ENCODE results near the gene SPG7. TPM values are rescaled to one million over a fixed set of nuclear protein-coding genes. Genes with fewer than 3 reads are reported as not detected.

Gene SPG7
- total RNA-seq, 6 experiments from 2014 or later, result 44.0 to 70.5 (median 57.0) TPM

DNA sequence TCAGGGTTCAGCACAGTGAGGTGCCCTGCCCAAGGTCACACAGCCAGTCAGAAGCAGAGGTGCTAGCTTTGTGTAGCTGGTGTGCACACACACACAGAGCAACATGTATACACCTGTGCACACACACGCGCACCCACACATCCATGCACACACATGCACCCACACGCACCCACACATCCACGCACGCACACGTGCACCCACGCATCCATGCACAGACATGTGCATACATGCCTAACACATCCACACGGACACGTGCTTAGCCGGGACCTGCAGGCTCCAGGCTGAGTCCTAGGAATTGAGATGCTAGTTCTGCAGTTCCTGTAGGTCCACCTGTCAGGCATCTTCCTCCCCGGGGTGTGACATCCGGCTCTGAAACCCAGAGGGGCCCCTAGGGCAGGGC, 92.2 kb downstream of the SPG7 start:
- Histone ChIP-seq H3K27ac (no peak overlapping the region), H3K36me3 (no peaks in the 10 kb centered on the region), H3K9me3 (no peaks in the 10 kb centered on the region), H3K4me3 (no peak overlapping the region), H3K27me3 (no peaks in the 10 kb centered on the region), H3K4me1 (no peaks in the 10 kb centered on the region)
- intact Hi-C loops (cut with DNase I), result no loop called here
- no peak for TF ChIP-seq POLR2A (IDR thresholded peaks at IDR 0.05)
- TF ChIP-seq, protein P1, sequence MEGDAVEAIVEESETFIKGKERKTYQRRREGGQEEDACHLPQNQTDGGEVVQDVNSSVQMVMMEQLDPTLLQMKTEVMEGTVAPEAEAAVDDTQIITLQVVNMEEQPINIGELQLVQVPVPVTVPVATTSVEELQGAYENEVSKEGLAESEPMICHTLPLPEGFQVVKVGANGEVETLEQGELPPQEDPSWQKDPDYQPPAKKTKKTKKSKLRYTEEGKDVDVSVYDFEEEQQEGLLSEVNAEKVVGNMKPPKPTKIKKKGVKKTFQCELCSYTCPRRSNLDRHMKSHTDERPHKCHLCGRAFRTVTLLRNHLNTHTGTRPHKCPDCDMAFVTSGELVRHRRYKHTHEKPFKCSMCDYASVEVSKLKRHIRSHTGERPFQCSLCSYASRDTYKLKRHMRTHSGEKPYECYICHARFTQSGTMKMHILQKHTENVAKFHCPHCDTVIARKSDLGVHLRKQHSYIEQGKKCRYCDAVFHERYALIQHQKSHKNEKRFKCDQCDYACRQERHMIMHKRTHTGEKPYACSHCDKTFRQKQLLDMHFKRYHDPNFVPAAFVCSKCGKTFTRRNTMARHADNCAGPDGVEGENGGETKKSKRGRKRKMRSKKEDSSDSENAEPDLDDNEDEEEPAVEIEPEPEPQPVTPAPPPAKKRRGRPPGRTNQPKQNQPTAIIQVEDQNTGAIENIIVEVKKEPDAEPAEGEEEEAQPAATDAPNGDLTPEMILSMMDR (IDR thresholded peaks at IDR 0.05), result no peak
- DNase-seq, result no peak
- 60% methylated on average over 7 of the region's 12 CpGs for WGBS (ENCODE audit: insufficient coverage, low coverage, low lambda C conversion rate, missing lambda C conversion rate)
- no peak for ATAC-seq

DNA sequence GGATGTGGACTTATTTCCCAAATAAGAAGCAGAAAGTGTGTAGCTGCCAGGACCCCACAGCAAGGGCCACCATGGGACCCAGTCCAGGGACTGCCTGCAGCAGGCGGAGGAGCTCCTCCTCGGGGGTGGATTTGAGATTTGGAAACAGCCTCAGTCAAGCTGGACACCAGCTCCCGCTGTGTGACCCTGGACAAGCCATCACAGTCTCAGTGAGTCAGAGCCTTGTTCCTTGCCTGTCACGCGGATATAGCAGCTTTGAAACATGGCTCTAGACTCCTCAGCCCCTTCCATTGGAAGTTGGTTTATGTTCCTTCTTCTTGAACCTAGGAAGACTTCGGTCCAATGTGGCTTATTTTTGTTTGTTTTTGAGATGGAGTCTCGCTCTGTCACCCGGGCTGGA, 92.8 kb downstream of the SPG7 start:
- H3K27ac ChIP-seq, result no peak overlapping the region
- no peak for DNase-seq
- no peaks in the 10 kb centered on the region for H3K27me3 ChIP-seq
- no peak for ATAC-seq
- WGBS (ENCODE audit: insufficient coverage, low coverage, low lambda C conversion rate, missing lambda C conversion rate), result 83% methylated on average over 2 of the region's 8 CpGs
- H3K36me3 ChIP-seq, result no peaks in the 10 kb centered on the region
- TF ChIP-seq, protein P1 (IDR thresholded peaks at IDR 0.05), result no peak
- no peak for TF ChIP-seq POLR2A (IDR thresholded peaks at IDR 0.05)
- H3K4me3 ChIP-seq, result no peak overlapping the region
- H3K4me1 ChIP-seq, result no peaks in the 10 kb centered on the region
- intact Hi-C loops (cut with DNase I), result no loop called here
- H3K9me3 ChIP-seq, result no peaks in the 10 kb centered on the region

DNA sequence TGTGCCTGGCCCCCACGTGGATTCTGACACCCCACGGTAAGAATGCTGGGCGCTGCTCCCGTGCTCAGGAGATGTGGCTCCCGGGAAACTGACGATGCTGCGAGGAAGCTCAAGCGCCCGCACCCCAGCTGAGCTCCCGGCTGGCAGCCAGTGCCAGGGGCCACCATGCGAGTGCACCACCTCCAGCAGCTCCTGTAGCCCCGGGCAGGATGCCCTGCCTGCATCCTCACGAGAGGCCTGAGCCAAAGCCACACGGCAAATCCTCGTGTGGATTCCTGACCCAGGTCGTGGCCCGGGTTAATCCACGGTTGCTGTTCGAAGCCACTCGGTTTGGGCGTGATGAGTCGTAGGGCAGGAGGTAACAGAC, 93.7 kb downstream of the SPG7 start:
- no peaks in the 10 kb centered on the region for H3K9me3 ChIP-seq
- no peaks in the 10 kb centered on the region for H3K27me3 ChIP-seq
- no peak for ATAC-seq
- WGBS (ENCODE audit: insufficient coverage, low coverage, low lambda C conversion rate, missing lambda C conversion rate), result 60% methylated on average over 3 of the region's 22 CpGs
- no peak overlapping the region for H3K27ac ChIP-seq
- H3K4me1 ChIP-seq, result no peaks in the 10 kb centered on the region
- intact Hi-C loops (cut with DNase I), result no loop called here
- TF ChIP-seq, protein P1 (IDR thresholded peaks at IDR 0.05), result no peak
- TF ChIP-seq POLR2A (IDR thresholded peaks at IDR 0.05), result no peak
- H3K4me3 ChIP-seq, result no peak overlapping the region
- no peaks in the 10 kb centered on the region for H3K36me3 ChIP-seq
- DNase-seq, result no peak

DNA sequence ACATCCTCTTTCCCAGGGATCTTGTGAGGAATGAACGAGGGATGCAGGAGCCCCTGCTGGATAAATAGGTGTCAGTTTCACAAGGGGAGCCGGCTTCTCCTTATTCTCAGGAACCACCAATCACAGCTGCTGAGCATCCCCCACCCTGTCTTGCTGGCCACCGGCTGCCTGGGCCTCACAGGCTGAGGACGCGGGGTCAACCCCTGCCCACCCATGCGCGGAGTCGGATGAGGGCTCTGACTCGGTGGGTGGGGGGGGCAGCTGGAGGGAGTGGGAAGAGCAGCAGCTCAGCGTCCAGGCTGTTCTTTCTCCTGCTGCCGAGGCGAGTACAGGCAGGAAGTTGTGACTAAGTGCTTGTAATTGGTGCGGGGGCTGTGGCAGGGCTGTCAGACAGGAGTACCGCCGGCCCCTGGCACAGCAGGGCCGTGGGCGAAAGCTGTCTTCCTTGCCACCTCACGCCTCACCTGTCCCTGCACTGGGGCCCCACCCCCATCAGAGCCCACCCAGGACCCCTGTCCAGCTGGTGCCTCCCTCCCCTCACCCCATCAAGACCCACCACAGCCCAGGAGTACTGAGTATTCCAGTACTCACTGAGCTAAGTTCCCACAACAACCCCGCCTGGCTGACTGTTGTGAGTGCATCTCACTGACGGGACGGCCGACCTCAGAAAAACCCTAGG, 94.2 kb downstream of the SPG7 start:
- no peak for DNase-seq
- ATAC-seq, result peak; percentile 43 to 70 (median 52)
- TF ChIP-seq POLR2A (IDR thresholded peaks at IDR 0.05), result no peak
- TF ChIP-seq, protein P1 (IDR thresholded peaks at IDR 0.05), result no peak
- WGBS (ENCODE audit: insufficient coverage, low coverage, low lambda C conversion rate, missing lambda C conversion rate), result 0% methylated on average over 4 of the region's 22 CpGs
- no peaks in the 10 kb centered on the region for H3K36me3 ChIP-seq
- H3K27me3 ChIP-seq, result no peaks in the 10 kb centered on the region
- no peak overlapping the region for H3K27ac ChIP-seq
- no peak overlapping the region for H3K4me3 ChIP-seq
- no peaks in the 10 kb centered on the region for H3K4me1 ChIP-seq
- intact Hi-C loops (cut with DNase I), result no loop called here
- H3K9me3 ChIP-seq, result no peaks in the 10 kb centered on the region

All from right lobe of liver (tissue), 6 donors.